HG02571 (cell line): ENCODE results near the gene FARP2.
"Not testable (repeated sequence)": the region's sequence is repeated elsewhere in the genome, so short reads cannot be mapped to it uniquely, and the experiment has no call there.

Experiments used
- ATAC-seq: cut with Tn5 transposase; IDR thresholded peaks from one replicate; pipeline ENCODE4 v1.9.1; 2021; ENCODE audit warnings: mild to moderate bottlenecking, moderate library complexity; ENCODE audit not compliant: unreplicated experiment

FARP2 gene

GRCh38 chr2:241399941-241400922 is 44.1 kb downstream of the FARP2 start:
- ATAC-seq = no peak

GRCh38 chr2:241408849-241409248 is 52.8 kb downstream of the FARP2 start:
- ATAC-seq = no peak

DNA sequence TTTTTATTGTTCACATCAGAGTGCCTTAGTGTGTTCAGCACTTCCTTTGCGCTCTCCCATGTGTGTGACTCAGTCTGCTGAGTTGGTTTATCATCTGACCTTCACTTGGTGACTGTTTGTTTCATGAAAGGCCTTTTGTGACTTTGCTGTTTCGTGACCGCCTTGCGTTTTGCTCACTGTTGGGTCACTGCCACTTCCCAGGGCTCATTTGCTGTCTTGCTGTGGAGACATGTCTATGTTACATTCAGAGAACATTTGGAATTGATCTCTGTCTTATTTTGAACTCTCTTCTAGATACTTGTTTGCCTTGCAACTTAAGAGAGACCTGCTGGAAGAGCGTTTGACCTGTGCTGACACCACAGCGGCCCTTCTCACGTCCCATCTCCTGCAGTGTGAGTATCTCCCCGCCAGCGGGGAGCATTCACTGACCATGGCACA is 54.7 kb downstream of the FARP2 start:
- no peak for ATAC-seq

- ATAC-seq = no peak
These were observed 56.1 kb downstream of the FARP2 start for GRCh38 chr2:241412144-241412543.

DNA sequence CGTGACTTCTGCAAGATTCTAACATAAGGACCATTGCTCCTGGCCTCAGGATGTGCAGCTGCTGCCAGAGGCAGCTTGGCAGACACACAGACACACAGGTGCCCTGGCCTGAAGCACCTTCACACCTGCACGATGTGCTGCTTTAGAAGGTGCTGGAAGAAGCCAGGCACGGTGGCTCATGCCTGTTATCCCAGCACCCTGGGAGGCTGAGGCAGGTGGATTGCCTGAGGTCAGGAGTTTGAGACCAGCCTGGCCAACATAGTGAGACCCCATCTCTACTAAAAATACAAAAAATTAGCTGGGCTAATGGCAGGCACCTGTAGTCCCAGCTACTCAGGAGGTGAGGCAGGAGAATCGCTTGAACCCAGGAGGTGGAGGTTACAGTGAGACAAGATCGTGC is 57.4 kb downstream of the FARP2 start:
- not testable (repeated sequence) for ATAC-seq

DNA sequence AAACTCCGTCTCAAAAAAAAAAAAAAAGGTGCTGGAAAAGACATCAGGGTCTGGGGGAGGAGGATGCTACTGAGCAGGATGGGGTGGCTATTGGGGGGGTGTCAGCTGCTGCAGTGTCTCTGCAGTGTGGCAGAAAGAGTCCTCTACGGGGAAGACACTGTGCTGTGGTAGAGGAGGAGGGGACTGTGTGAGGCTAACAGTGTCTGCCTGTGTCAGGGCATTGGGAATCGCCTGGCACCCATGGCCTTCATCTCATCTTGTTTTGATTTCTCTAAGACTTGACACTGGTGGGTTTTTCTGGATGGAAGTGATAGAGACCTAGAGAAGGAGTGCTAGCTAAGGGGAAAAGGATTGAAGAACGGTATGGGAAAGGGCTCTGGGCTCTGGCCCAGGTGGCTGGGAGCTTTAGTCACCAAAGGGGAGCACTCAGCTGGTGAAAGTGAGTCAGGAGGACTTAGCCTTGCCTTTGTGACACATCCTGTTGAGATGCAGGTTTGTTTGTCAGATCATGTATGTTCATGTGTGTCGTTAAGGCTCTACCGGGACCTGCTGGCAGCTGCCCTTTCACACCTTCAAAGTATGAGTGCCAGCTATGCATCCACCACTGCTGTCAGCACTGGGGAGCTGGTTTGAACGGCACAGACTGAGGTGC is 58.0 kb downstream of the FARP2 start:
- ATAC-seq = no peak

DNA sequence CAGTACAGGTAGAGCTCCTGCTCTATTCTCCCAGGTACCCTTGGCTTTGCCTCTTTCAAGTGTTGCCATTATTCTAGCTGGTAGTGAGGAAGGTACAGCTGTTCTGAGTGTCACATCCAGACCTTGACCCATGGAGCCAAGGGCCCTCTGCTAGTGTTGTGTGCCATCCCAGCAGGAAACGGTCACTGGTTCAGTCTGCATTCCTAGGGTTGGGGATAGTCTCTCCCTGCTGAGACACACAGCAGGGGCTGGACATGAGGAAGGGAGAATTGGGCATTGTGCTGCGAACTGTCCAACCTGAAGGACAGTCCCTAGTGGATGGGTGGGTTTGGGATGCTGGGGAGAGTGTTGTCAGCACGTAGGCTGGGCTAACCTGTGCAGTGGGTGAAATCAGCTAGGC is 59.1 kb downstream of the FARP2 start:
- no peak for ATAC-seq

DNA sequence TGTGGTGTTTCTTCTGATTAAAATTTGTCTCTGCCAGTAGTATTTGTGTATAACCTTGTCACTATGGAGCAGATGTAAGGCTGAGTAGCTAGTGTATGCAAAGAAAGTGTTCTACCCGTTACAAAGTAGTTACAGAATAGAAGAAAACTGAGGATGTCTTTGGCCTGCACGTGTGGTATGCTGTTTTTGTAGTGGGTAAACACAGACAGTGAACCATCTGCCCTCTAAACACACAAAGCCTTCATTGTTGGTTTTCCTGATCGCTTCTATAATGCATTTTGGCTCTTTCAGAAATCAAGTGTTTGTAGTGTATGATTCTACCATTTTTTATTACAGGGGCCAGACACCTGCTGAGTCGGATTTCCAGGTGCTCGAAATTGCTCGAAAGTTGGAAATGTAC is 61.5 kb downstream of the FARP2 start:
- ATAC-seq = no peak

DNA sequence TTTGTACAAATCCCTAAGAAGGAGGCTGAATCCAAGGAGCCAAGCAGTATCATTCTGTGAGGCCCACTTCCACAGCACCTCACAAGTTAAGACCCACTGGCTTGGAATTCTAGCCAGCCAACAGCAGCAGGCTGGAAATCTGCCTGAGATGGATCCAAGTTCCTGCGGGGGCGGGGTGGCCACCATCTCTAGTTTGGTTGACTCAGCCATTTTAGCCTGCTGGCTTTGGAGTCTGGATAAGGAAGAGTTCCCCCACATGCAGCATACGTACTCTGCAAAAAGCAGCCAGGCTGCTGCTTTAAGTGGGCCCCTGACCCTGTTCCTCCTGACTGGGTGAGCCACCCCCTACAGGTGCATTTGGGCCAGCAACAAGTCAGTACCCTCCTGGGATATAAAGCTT is 65.2 kb downstream of the FARP2 start:
- no peak for ATAC-seq

DNA sequence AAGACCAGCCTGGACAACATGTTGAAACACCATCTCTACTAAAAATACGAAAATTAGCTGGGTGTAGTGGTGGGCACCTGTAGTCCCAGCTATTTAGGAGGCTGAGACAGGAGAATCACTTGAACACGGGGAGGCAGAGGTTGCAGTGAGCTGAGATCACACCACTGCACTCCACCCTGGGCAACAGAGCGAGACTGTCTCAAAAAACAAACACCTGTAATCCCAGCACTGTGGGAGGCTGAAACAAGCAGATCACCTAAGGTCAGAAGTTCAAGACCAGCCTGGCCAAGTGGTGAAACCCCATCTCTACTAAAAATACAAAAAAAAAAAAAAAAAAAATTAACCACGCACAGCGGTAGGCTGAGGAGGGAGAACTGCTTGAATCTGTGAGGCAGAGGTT is 65.9 kb downstream of the FARP2 start:
- ATAC-seq = not testable (repeated sequence)

DNA sequence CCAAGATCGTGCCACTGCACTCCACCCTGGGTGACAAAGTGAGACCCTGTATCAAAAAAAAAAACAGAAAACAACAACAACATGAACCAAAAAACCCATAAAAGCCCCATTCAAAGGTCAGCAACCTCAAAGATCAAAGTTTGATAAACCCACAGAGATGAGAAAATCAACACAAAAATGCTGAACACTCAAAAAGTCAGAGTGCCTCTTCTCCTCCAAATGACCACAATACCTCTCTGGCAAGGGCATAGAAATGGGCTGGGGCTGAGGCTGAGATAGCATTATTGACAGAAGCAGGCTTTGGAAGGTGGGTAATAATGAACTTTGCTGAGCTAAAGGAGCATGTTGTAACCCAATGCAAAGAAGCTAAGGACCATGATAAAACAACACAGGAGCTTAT is 66.3 kb downstream of the FARP2 start:
- ATAC-seq = no peak

- not testable (repeated sequence) for ATAC-seq
These were observed 67.4 kb downstream of the FARP2 start for GRCh38 chr2:241423489-241423888.

DNA sequence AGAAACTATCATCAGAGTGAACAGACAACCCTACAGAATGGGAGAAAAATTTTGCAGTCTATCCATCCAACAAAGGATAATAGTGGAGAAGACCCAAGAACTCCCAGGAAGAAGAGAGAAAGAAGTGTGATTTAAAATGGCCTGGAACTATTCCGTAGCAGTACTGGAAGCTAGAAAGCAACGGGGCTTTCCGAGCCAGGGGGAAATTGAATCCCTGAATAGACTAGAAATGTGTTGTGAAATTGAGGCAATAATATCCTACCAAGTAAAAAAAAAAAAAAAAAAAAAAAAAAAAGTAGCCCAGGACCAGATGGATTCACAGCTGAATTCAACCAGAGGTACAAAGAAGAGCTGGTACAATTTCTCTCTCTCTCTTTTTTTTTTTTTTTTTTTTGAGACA is 69.3 kb downstream of the FARP2 start:
- ATAC-seq = no peak

DNA sequence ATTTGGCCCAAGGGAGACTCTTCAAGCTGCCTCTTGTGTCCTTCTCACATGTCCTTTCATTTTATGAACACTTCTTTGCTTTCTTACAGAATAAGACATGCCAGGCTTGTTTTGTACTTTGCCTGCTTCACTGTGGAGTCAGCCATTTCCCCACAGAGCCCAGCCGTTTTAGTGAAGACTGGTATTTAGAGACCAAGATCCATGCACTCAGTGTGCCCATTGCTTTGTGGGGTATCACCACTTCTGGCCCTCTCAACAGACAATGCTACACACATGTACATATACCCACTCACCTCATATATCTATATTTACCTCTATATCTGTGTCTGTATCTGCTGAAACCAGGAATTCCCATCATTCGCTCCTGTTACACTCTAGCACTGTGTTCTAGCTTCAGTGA is 74.1 kb downstream of the FARP2 start:
- ATAC-seq = no peak

DNA sequence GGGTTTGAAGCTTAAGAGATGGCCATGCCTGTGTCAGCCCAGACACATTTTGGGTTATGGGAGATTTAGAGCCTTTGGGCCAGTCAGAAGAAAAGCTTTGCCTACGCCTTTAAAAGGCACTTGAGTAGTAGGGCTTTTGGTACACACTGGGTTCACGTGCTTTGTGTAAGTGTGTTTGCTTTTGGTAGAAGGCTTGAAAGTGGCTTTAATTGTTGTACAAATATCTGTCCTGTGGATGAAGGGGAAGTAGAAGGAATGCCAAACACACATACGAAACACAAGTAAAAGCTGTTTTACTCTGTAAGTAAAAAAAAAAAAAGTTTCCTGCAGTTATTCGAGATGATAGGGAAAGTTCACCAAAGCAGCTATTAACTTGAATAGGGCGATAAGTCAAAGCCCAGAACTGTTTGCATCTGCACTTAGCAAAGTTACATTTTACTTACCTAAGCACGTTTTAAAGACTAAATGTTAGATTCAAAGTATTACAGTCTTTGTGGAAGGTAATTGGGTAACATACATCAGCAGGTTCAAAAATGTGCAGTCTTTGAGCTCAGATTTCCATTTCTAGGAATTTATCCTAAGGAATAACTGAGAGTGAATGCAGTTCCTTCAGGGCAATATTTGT is 76.9 kb downstream of the FARP2 start:
- ATAC-seq = no peak

GRCh38 chr2:241437179-241437578 is 81.1 kb downstream of the FARP2 start:
- ATAC-seq = no peak

DNA sequence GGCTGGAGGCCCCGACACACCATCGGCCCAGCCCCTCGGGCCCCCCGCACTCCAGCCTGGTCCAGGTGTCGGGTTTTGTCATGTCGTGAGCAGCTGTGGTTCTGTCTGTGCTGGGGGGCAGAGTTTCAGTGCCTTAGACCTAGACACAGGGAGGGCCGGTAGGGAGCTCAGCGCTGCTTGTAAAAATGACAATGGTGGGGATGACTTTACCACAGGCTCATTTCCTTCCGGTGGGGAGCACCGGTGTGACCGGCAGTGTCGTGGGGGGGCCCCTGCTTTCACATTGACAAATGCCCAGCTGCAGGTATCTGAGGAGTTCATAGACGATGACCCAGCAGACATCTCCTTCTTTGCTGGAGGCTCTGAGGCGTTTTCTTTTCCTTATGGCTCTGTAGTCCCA is 85.4 kb downstream of the FARP2 start:
- no peak for ATAC-seq

- ATAC-seq = no peak
These were observed 87.6 kb downstream of the FARP2 start for GRCh38 chr2:241443486-241444223.

- no peak for ATAC-seq
These were observed 89.3 kb downstream of the FARP2 start for GRCh38 chr2:241445426-241445825.

DNA sequence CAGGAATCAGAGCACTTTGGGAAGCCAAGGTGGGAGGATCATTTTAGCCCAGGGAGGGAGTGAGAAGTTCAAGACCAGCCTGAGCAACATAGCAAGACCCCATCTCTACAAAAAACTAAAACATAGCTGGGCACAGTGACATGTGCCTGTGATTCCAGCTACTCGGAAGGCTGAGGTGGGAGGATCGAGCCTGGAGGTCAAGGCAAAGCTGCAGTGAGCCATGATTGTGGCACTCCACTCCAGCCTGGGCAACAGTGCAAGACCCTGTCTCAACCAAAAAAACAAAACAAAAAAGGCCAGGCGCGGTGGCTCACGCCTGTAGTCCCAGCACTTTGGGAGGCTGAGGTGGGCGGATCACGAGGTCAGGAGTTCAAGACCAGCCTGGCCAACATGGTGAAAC is 94.0 kb downstream of the FARP2 start:
- ATAC-seq = not testable (repeated sequence)
